H9 (cell line): ENCODE results near the gene COL4A1. TPM values are rescaled to one million over a fixed set of nuclear protein-coding genes. Genes with fewer than 3 reads are reported as not detected.

Source experiments
- DNase-seq: peaks from one replicate; pipeline ENCODE4 v3.0.0-alpha.2; 2017
- H2AFZ ChIP-seq: one replicate; pipeline ENCODE4 v1.6.1; 2013; ENCODE audit warnings: mild to moderate bottlenecking, low read length, control low read depth, moderate library complexity
- H2AK5ac ChIP-seq: 2 replicates; pipeline ENCODE4 v1.6.1; 2013; ENCODE audit warnings: low read length, control low read depth, mixed read lengths; ENCODE audit not compliant: insufficient read length
- H2BK120ac ChIP-seq: one replicate; pipeline ENCODE4 v1.6.1; 2013; ENCODE audit warnings: low read depth, mild to moderate bottlenecking, low read length, control low read depth, inconsistent platforms; ENCODE audit not compliant: poor library complexity, severe bottlenecking
- H2BK12ac ChIP-seq: 2 replicates; pipeline ENCODE4 v1.6.1; 2013; ENCODE audit warnings: low read length, control low read depth, mixed read lengths, low read depth; ENCODE audit not compliant: insufficient read length
- H2BK15ac ChIP-seq: 2 replicates; pipeline ENCODE4 v1.6.1; 2013; ENCODE audit warnings: low read depth, low read length, control low read depth
- H2BK20ac ChIP-seq: one replicate; pipeline ENCODE4 v1.6.1; 2013; ENCODE audit warnings: low read depth, mild to moderate bottlenecking, low read length, control low read depth, inconsistent platforms; ENCODE audit not compliant: poor library complexity, severe bottlenecking
- H2BK5ac ChIP-seq: 2 replicates; pipeline ENCODE4 v1.6.1; 2013; ENCODE audit warnings: low read length, control low read depth, mixed read lengths; ENCODE audit not compliant: insufficient read length
- H3K14ac ChIP-seq: 2 replicates; pipeline ENCODE4 v1.6.1; 2013; ENCODE audit warnings: low read length, control low read depth; ENCODE audit not compliant: insufficient read depth
- H3K18ac ChIP-seq: 2 replicates; pipeline ENCODE4 v1.6.1; 2013; ENCODE audit warnings: low read depth, mild to moderate bottlenecking, mixed read lengths, low read length, control low read depth; ENCODE audit not compliant: insufficient read length
- H3K23ac ChIP-seq: 2 replicates; pipeline ENCODE4 v1.6.1; 2013; ENCODE audit warnings: low read length, control low read depth, mixed read lengths, low read depth; ENCODE audit not compliant: insufficient read length
- H3K23me2 ChIP-seq: 2 replicates; pipeline ENCODE4 v1.6.1; 2013; ENCODE audit warnings: low read depth, mild to moderate bottlenecking, mixed read lengths, low read length, control low read depth; ENCODE audit not compliant: insufficient read length, poor library complexity, severe bottlenecking
- H3K27ac ChIP-seq: 2 replicates; pipeline ENCODE4 v1.5.1; 2013; ENCODE audit warnings: low read length, control low read depth, mixed read lengths, low read depth; ENCODE audit not compliant: insufficient read length
- H3K27me3 ChIP-seq: 2 replicates; pipeline ENCODE4 v1.6.1; 2013; ENCODE audit warnings: low read length, control low read depth, inconsistent platforms; ENCODE audit not compliant: insufficient read depth
- H3K4ac ChIP-seq: 2 replicates; pipeline ENCODE4 v1.6.1; 2013; ENCODE audit warnings: low read depth, mild to moderate bottlenecking, control low read depth, inconsistent platforms, low read length, moderate library complexity
- H3K4me1 ChIP-seq: 2 replicates; pipeline ENCODE4 v1.6.1; 2013; ENCODE audit warnings: low read length, control low read depth, inconsistent platforms; ENCODE audit not compliant: insufficient read depth
- H3K4me2 ChIP-seq: 2 replicates; pipeline ENCODE4 v1.6.1; 2013; ENCODE audit warnings: low read length, control low read depth, mixed read lengths; ENCODE audit not compliant: insufficient read length, insufficient read depth
- H3K56ac ChIP-seq: 2 replicates; pipeline ENCODE4 v1.6.1; 2013; ENCODE audit warnings: low read depth, mild to moderate bottlenecking, mixed read lengths, low read length, control low read depth; ENCODE audit not compliant: insufficient read length
- H3K79me1 ChIP-seq: 2 replicates; pipeline ENCODE4 v1.6.1; 2013; ENCODE audit warnings: low read depth, mild to moderate bottlenecking, moderate library complexity, low read length, control low read depth, inconsistent platforms; ENCODE audit not compliant: insufficient read depth, poor library complexity, severe bottlenecking
- H3K79me2 ChIP-seq: 2 replicates; pipeline ENCODE4 v1.6.1; 2013; ENCODE audit warnings: low read length, control low read depth, inconsistent platforms; ENCODE audit not compliant: insufficient read depth
- H3K9ac ChIP-seq: 2 replicates; pipeline ENCODE4 v1.6.1; 2013; ENCODE audit warnings: low read length, control low read depth, mixed read lengths; ENCODE audit not compliant: insufficient read length; ENCODE audit errors: extremely low read depth
- H3K9me3 ChIP-seq: one replicate; pipeline ENCODE4 v1.6.1; 2013; ENCODE audit warnings: low read depth, low read length, inconsistent platforms; ENCODE audit not compliant: control insufficient read depth
- H3T11ph ChIP-seq: one replicate; pipeline ENCODE4 v1.6.1; 2013; ENCODE audit warnings: mild to moderate bottlenecking, low read length, control low read depth, inconsistent platforms
- H4K20me1 ChIP-seq: one replicate; pipeline ENCODE4 v1.6.1; 2013; ENCODE audit not compliant: control insufficient read depth, insufficient read length, insufficient read depth
- H4K5ac ChIP-seq: 2 replicates; pipeline ENCODE4 v1.6.1; 2013; ENCODE audit warnings: low read depth, mild to moderate bottlenecking, mixed read lengths, low read length, control low read depth; ENCODE audit not compliant: insufficient read length
- H4K8ac ChIP-seq: replicated peaks from 2 replicates; pipeline ENCODE4 v1.6.1; 2013; ENCODE audit warnings: low read length, control low read depth, mixed read lengths, low read depth; ENCODE audit not compliant: insufficient read length
- H4K91ac ChIP-seq: 2 replicates; pipeline ENCODE4 v1.6.1; 2013; ENCODE audit warnings: low read depth, mild to moderate bottlenecking, moderate library complexity, mixed read lengths, low read length, control low read depth; ENCODE audit not compliant: insufficient read length
- H3K27ac Mint-ChIP-seq, 3 experiments: 2 replicates in 2 of 3; 3 replicates in 1 of 3; pipeline ENCODE4 v1.8.0; 2020 to 2021; ENCODE audit warnings: mixed read lengths in 3 of 3, mild to moderate bottlenecking in 1 of 3, moderate library complexity in 1 of 3
- H3K27me3 Mint-ChIP-seq: 2 replicates; pipeline ENCODE4 v1.8.0; 2021; ENCODE audit warnings: low read depth, mild to moderate bottlenecking, moderate library complexity, mixed read lengths
- H3K36me3 Mint-ChIP-seq, 3 experiments: 2 replicates in 2 of 3; 3 replicates in 1 of 3; pipeline ENCODE4 v1.8.0; 2020 to 2021; ENCODE audit warnings: low read depth in 3 of 3, mixed read lengths in 3 of 3; ENCODE audit not compliant: insufficient read depth in 1 of 3
- H3K4me1 Mint-ChIP-seq, 2 experiments: 2 replicates each; pipeline ENCODE4 v1.8.0; 2020; ENCODE audit warnings: mixed read lengths in 2 of 2
- H3K4me3 Mint-ChIP-seq, 2 experiments: 2 replicates in 1 of 2; 3 replicates in 1 of 2; pipeline ENCODE4 v1.8.0; 2020 to 2021; ENCODE audit warnings: mild to moderate bottlenecking in 2 of 2, mixed read lengths in 2 of 2, moderate library complexity in 1 of 2
- H3K9me3 Mint-ChIP-seq, 2 experiments: 2 replicates in 1 of 2; 3 replicates in 1 of 2; pipeline ENCODE4 v1.8.0; 2020; ENCODE audit warnings: mild to moderate bottlenecking in 2 of 2, mixed read lengths in 2 of 2, moderate library complexity in 1 of 2
- WGBS: extraction: QIAGEN DNeasy Blood & Tissue Kit; methylation state at CpG from one replicate; pipeline ENCODE4 v1.1.7; 2013; ENCODE audit warnings: missing lambda C conversion rate, low lambda C conversion rate, mixed read lengths; ENCODE audit not compliant: insufficient read length; ENCODE audit errors: extremely low coverage; 5-methylcytosine and 5-hydroxymethylcytosine counted together
- total RNA-seq: library from RNA; stranded (reverse); gene quantifications from 2 replicates; pipeline ENCODE4 v1.2.1, GENCODE V29; 2021
- TF ChIP-seq, protein P1 (sequence below): fragments of 200-600 bp; sonication (generic); conservative IDR thresholded peaks from 3 replicates; pipeline ENCODE4 v1.8.0; 2021; ENCODE audit warnings: antibody characterized with exemption, mild to moderate bottlenecking

COL4A1 gene
- total RNA-seq, 1 experiment from 2014 or later, result 73.1 TPM

DNA sequence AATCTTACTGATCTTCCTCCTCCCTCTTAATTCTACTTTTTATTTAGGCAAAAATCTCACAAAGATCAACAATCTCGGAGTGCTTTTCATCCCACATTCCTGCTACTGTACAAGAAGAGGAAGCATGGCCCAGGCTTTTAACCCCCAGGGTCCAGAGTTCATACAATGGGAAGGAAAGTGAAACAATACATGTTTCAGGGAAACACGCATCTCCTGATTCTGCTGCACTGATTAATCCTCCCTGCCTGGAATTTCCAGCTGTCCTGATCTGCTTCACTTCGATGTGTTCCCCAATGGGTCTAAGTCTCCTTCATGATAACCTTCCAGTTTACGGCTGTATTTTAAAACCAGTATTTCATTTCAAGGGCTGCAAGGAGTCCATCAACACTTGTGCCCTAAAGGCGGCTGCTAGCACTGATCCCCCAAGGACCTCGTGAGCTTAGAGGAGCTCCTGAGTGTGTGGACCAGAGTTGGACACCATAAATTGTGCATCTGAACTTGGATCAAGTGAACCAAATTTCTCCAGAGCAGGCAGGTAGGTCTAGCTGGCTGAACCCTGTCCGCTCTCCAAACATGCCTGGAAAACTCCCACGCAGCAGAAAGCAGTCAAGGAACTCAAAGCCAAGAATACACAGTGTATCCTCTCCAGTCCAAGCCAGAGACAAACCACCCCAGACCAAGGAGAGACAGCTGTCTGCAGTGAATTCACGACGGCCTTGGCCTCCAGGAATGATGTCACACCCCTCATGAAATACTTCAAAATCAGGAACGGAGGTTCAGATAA is 44.3 kb downstream of the COL4A1 start:
- H3T11ph ChIP-seq, result no peak overlapping the region
- no peak overlapping the region for H2BK15ac ChIP-seq
- H2BK12ac ChIP-seq, result no peak overlapping the region
- Mint-ChIP-seq H3K4me1 (peaks cover 56 to 58% of the 10 kb centered on the region in 2 experiments), H3K27ac (peak overlapping the region in 1 of 3 experiments; percentile 42; a peak in 1 of 7 replicates), H3K9me3 (no peaks in the 10 kb centered on the region), H3K36me3 (peaks cover 0 to 4% (median 3%) of the 10 kb centered on the region in 3 experiments; a peak in 2 of 7 replicates), H3K4me3 (no peak overlapping the region), H3K27me3 (peaks cover 2% of the 10 kb centered on the region; the same call in 1 of the 2 replicates)
- H2AFZ ChIP-seq, result no peak overlapping the region
- H2AK5ac ChIP-seq, result no peak overlapping the region
- H3K9ac ChIP-seq, result no peak overlapping the region
- H4K20me1 ChIP-seq, result no peaks in the 10 kb centered on the region
- no peak overlapping the region for H3K14ac ChIP-seq
- H2BK120ac ChIP-seq, result no peak overlapping the region
- no peak overlapping the region for H3K27ac ChIP-seq
- H4K91ac ChIP-seq, result no peak overlapping the region
- H3K4me2 ChIP-seq, result no peak overlapping the region
- no peak overlapping the region for H4K5ac ChIP-seq
- no peak overlapping the region for H3K56ac ChIP-seq
- no peak for DNase-seq
- no peaks in the 10 kb centered on the region for H3K9me3 ChIP-seq
- no peak overlapping the region for H3K4ac ChIP-seq
- peaks cover 15% of the 10 kb centered on the region for H3K4me1 ChIP-seq
- H3K27me3 ChIP-seq, result no peaks in the 10 kb centered on the region
- no peaks in the 10 kb centered on the region; the same call in 1 of the 2 replicates for H3K79me2 ChIP-seq
- no peak overlapping the region for H3K18ac ChIP-seq
- no peak overlapping the region for H4K8ac ChIP-seq
- no peaks in the 10 kb centered on the region for H3K23me2 ChIP-seq
- no CpG with 5 or more reads among the region's 11 CpGs for WGBS
- no peak overlapping the region for H3K23ac ChIP-seq
- TF ChIP-seq, protein P1, sequence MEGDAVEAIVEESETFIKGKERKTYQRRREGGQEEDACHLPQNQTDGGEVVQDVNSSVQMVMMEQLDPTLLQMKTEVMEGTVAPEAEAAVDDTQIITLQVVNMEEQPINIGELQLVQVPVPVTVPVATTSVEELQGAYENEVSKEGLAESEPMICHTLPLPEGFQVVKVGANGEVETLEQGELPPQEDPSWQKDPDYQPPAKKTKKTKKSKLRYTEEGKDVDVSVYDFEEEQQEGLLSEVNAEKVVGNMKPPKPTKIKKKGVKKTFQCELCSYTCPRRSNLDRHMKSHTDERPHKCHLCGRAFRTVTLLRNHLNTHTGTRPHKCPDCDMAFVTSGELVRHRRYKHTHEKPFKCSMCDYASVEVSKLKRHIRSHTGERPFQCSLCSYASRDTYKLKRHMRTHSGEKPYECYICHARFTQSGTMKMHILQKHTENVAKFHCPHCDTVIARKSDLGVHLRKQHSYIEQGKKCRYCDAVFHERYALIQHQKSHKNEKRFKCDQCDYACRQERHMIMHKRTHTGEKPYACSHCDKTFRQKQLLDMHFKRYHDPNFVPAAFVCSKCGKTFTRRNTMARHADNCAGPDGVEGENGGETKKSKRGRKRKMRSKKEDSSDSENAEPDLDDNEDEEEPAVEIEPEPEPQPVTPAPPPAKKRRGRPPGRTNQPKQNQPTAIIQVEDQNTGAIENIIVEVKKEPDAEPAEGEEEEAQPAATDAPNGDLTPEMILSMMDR, result no peak
- no peak overlapping the region for H2BK20ac ChIP-seq
- H3K79me1 ChIP-seq, result no peaks in the 10 kb centered on the region
- H2BK5ac ChIP-seq, result no peak overlapping the region
